GM21360 (cell line): ENCODE measurements around the gene POLR3B.
"Not testable (repeated sequence)": the region's sequence is repeated elsewhere in the genome, so short reads cannot be mapped to it uniquely, and the experiment has no call there.

Experiments
- ATAC-seq: cut with Tn5 transposase; IDR thresholded peaks from one replicate; pipeline ENCODE4 v1.9.1; 2021; ENCODE audit warnings: mild to moderate bottlenecking, moderate library complexity; ENCODE audit not compliant: unreplicated experiment

POLR3B gene

DNA sequence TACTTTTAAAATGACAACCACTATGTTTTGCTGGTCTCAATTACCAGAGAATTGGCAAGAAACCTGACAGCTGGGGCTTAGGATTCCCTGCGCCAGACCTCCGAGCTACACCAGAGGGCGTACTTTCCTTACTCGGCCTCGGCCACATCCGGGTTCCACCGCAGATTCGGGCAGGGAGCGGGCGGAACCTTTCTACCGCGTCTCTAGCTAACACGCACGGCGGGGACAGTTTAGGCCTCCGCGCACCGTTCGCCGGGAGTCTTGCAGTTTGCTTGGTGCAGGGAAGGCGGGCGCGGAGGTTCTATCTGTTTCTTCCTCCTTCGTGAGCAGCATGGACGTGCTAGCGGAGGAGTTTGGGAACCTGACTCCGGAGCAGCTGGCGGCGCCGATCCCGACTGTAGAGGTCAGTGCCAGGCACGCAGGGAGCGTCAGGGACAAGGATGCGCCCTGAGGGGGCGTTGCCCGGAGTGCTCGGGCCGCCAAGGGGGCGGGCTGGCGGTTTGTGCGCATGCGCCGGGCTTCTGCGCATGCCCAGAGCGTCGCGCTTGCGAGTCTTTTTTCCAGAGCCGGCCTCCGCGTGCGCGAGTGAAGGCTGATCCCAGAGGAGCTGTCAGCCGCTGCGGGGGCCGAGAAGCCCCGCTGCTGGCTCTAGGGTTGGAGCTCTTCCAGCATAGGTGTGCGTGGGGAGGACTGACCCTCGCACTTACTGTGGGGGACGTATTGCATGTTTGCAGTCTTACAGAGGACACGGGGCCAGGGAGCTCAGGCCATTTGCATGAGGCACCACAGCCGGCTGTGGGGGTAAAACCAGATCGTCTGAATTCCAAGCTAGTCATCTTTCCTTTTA, at the start of gene POLR3B:
POLR3B (plus strand) TSS at position 200 of the 847 bp plus-strand sequence; CDS start at position 332, 132 bp downstream.
- peak; percentile 90 for ATAC-seq

DNA sequence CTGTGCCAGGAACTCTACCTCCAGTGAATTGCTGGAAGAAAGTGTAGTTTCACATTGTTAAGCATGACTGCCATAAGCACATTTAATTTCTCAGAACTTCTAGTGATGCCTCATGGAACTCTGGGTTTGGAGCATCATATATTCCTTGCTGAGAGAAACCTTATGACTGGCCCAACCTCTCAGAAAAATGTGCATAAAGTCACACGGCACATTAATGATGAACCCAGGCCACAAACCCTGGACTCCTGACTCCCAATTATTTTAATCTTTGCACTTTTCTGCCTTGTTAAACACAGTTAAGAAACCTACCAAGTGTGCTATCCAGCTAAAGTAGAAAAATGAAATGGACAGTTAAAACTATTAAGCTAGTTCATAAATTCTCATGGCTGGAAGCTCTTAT, 49.4 kb upstream of the POLR3B start:
- no peak for ATAC-seq

DNA sequence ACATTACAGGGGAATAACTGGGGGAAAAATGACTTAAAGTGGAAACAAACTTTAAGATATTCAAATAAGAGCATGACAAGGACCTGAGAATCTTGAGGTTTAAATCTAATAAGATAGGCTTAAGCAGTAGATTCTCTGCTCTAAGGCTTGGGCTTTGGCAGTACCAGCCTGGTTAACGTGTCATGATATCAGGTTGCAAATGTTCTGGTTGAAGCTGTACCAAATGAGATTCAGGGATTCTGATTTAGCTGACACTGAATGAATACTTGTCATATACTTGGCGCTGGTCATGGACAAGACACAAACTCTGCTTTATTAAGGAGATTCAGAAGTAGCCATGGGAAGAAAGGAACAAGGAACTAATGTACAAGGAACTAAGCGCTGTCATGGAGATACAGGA, 48.9 kb upstream of the POLR3B start:
- ATAC-seq = no peak

DNA sequence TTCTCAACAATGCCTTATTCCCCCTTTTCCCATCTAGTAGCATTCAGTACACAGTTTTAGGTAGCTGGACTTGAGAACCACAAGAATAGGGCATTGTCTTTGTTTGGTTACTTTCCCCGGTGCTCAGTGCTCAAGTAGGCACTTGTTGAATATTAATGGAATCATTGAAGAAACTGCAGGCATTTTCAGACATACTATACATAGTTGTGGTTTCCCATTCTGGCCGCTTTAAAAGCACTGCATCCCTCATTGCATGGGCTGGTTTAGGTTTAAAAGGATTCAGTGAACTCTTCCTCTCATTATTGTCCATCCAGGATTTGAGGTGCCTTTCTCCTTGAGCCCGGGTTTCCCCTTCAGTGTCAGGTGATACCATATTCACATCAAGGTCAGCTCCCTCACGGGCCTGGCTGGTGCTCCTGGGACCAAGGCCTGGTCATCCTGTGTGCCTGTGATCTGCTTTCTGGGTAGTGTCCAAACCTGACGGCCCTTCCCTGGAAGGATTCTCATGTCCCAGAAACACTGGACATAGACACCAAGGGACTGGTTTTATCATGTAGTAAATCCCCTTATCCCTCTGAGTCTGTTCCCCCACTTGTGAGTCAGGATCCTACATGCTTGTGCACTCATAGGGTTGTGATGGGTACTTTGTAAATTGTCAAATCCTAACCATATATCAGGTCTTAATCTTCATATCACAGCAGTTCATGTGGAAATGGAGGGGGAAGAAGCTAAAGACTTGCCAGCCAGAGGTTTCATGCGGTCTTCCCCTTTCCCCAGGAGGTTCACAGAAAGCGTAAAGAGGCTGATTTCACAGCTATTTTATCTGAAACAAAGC, 47.7 kb upstream of the POLR3B start:
- ATAC-seq = no peak

DNA sequence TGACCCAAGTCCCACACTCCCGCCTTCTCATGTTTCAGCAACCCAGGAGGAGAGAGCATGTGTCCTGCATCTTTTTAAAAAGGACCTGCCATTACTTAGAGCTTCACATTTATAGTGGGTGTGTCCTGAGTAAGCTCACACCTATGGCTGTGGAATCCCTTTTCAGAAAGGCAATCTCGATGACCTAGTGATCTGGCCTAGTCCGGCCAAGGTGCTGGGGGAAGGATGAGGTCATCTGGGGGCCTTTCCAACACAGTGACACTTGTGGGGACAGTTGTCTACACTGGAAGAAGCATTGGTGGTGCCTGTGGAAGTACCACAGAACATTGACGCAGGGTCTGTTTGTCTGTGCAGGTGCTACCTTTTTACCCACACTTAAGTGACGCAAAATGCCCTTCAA, 46.9 kb upstream of the POLR3B start:
- no peak for ATAC-seq

DNA sequence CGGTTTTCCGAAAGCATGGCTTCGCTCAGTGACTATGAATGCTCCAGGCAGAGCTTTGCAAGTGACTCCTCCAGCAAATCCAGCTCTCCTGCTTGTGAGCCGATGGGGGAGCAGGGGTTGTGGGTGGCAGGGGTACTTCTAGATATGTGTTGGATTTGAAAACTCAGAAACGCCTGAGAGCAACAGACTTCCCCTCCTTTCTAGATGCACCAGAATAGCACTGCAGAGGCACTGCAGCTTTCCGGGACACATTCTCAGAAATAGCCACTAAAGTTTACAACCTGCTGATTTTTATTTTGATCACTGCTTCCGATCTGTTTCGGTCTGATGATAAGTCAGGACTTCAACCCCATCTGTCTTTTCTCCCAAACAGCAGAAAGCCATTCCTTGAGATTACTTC, 46.4 kb upstream of the POLR3B start:
- ATAC-seq = no peak

DNA sequence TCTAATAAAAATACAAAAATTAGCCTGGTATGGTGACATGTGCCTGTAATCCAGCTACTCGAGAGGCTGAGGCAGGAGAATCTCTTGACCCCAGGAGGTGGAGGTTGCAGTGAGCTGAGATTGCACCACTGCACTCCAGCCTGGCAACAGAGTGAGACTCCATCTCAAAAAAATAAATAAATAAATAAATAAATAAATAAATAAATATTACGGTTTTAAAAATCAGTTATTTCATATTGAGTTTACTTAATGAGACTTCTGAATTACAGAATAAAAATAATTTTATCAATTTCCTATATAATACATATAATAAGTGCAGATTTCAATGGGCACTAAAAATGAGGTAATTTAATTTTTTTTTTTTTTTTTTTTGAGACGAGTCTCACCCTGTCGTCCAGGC, 44.1 kb upstream of the POLR3B start:
- not testable (repeated sequence) for ATAC-seq

DNA sequence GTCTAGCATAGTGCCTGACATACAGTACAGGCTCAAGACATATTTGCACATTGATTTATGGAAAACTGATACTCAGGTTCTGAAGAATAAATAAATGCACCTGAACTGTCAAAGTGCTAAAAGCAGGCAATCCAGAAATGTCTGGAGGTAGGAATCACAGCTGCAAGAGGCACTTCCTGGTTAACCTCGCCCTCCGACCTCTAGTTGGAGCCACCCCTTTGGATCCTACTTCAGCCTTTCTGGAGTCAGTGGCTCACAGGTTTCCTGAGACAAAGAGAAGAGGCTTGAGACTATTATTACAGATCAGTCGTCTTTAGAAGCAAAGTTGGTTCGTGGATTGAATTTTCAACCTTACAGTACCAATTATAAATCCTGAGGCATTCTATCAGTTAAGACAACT, 42.0 kb upstream of the POLR3B start:
- ATAC-seq = no peak

DNA sequence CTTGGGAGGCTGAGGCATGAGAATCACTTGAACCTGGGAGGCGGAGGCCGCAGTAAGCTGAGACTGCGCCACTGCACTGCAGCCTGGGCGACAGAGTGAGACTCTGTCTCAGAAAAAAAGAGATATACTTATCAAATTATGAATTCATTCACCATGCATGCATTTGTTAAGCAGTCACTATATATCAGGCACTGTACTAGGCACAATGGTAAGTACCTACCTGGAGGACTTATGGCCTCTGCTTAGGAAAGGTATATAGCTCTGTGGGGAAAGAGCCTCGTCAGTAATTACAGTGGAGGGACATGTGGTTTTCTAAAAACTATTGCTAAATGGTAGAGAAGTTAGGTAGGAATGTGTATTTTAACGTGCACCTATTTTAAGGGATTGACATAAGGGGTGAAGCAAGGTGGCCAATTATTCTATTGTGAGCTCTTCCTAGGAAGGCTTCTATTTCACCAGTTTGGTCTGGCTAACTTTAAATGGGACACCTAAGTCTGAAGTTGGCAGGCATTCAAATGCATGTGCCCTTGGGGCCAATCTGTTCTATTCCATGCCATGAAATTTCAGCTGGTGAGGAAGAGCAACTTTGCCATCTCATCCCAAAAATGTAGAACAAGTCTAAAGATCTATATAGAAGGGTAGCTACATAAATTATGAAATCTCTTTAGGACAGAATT, 40.0 kb upstream of the POLR3B start:
- ATAC-seq = no peak

DNA sequence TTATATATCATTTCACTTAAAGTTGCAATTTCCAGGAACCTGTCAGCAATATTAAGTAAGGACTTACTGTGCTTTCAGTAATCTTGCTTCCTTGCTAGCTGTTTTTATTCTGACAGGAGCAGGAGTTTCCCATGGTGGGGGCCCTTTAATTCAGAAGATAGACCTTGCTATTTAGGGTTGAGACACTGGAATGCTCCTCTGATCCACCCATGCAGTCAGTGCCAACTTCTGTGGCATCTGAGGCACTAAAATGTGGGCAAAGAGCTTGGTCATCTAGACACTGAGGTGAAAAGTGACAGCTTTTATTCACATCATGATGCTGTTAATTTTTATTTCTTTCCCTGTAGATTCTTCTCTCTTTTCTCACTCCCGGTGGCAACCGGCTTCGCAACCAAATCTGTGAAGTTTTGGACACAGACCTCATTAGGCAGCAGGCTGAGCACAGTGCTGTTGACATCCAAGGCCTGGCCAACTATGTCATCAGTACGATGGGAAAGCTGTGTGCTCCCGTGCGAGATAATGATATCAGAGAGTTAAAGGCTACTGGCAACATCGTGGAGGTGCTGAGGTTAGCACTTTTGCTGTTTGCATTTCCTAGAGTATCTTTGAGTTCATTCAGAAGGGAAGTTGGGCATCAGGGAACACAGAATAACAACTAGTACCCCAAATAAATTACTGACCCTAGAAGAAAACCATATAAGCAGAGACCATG, 36.3 kb upstream of the POLR3B start:
- ATAC-seq = no peak

DNA sequence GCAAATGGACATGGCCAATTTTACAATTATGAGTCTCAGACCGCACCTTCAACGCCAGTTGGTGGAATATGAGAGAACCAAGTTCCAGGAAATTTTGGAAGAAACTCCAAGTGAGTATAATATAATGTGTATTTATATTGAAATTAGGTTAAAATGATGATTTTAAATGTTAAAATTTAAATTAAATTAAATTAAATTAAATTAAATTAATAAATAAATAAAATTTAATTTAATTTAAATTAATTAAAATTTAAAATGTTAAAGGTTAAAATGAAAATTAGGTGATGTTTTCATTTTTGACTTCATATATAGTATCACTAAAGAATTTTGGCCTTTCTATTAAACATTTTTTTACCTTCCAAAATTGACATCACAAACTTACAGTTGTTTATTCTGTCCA, 34.0 kb upstream of the POLR3B start:
- ATAC-seq = no peak

DNA sequence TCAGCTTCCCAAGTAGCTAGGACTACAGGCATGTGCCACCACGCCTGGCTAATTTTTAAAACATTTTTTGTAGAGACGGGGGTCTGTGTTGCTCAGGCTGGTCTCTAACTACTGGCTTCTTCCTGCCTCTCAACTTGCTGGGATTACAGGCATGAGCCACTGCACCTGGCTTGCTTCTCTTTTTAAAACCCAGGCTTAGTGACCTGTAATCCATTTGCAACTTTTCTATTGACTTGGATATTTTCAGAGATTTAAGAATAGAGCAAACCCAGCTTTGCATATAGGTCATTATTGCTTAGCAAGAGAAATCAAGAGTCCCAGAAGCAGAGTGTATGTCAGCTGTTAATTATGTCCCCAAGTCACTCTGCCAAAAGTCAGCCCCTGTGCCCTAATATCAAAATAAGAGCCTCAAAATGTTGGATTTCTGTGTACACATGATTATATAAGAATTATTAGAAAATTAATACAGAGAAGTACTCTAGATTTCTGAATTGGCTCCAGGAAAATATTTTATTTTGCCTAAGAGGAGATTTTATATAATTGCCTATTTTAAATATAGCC, 30.2 kb upstream of the POLR3B start:
- ATAC-seq = no peak

DNA sequence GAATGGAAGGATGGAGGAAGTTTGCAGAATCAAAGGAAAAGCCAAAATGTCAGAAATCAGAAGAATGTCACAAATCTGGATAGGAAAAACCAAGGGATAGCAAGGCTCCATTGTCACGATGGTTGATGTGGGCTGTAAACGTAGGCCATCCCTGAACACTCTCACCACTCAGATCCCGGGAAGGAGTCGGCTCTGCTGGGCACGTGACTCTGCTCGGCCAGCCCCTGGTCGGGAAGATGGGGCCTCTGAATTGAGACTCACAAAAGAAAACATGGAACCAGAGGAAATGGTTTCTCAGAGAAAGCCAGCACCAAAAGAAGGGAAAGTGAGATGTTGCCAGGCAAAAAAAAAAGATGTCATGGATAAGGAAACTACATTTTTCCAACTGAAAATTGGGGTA, 28.8 kb upstream of the POLR3B start:
- ATAC-seq = no peak

DNA sequence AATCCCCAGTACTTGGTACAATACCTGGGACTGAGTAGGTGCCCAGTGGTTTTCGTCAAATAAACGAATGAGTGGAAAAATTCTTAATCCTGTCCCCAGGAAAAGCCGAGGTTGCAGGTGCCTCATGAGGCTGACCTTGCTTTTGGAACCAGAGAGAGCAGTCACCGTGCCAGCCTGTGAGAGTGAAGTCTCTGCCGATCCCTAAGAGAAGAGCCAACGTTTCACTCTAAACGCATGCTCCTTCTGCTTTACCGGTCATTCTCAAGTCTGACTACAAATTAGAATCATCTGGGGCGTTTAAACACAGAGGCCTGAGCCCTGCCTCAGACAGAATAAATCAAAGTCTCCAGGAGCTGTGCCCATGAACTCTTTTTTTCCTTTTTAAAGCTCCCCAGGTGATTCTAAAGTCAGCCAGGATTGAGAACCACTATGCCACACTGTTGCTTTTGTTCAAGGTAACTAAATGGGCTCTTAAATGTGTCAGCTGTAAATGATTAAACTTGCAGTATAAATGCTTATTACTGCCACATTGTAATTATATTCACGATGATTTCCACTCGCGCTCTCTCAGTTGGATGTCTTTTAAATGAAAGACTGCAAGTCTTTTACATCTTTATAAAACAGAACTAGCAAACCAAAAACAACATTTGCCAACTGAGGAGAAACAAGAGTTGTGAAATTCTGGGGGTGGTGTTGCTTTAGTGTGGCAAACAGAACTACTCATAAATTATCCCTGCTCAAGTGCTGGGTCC, 28.1 kb upstream of the POLR3B start:
- no peak for ATAC-seq

DNA sequence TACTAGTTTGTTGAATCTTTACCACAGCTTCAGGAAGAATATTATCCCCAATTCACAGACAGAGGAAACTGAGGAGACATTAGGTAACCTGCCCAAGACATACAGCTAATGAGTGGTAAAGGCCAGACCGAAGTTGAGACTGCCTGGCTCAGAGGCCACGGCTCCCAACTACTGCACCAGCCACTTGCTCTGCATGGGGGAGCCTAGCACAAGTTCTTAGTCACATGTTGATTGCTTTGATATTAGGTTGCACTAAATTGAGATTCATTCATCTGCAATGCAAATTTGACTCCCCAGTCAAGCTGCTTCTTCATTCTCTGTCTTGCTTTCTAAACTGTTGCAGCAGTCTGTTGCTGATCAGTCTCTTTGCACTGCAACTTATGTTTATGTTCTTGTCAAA, 25.9 kb upstream of the POLR3B start:
- no peak for ATAC-seq

DNA sequence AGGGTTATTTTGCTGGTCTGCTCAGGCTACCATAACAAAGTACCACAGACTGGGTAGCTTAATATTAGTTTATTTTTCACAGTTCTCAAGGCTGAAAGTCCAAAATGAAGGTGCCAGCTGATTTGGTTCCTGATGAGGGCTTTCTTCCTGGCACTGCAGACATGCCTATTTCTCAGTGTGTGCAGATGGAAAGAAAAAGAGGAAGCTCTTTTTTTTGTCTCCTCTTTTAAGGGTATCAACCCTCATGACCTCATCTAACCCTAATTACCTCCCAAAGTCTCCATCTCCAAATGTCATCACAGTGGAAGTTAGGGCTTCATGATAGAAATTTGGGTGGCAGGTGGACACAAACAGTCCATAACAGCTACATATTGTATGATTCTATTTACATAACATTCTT, 25.0 kb upstream of the POLR3B start:
- ATAC-seq = no peak

DNA sequence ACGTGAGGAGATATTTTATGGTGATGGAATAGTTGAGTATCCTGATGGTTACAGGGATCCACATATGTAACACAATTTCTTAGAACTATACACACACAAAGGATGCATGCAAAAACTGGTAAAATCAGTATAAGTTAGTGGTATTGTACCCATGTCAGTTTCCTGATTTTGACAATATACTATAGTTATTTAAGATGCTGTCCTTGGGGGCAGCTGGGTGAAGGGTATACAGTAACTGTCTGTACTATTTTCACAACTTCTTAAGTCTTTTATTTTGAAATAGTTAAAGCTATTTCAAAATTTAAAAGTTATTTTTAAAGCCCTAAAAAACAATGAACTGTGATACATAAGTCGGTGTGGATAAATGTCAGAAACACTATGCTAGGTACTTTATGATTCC, 24.5 kb upstream of the POLR3B start:
- no peak for ATAC-seq

DNA sequence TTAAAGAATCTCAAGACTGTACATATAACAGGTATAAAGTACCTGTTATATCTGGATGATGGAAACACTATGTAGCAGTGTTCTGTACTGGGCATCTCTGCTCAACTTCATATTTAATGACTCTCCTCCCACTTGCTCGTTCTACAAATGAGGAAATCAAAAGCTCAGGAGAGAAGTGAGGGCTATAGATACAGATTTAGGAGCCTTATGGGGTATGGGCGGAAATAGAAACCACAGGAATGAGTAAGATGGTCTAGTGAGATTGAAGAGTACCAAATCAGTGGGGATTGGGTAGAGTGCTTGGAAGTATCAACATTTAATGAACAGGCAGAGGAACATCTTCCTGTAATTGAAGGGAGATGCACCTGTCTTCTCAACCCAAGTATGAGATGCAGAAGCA, 23.8 kb upstream of the POLR3B start:
- ATAC-seq = no peak

DNA sequence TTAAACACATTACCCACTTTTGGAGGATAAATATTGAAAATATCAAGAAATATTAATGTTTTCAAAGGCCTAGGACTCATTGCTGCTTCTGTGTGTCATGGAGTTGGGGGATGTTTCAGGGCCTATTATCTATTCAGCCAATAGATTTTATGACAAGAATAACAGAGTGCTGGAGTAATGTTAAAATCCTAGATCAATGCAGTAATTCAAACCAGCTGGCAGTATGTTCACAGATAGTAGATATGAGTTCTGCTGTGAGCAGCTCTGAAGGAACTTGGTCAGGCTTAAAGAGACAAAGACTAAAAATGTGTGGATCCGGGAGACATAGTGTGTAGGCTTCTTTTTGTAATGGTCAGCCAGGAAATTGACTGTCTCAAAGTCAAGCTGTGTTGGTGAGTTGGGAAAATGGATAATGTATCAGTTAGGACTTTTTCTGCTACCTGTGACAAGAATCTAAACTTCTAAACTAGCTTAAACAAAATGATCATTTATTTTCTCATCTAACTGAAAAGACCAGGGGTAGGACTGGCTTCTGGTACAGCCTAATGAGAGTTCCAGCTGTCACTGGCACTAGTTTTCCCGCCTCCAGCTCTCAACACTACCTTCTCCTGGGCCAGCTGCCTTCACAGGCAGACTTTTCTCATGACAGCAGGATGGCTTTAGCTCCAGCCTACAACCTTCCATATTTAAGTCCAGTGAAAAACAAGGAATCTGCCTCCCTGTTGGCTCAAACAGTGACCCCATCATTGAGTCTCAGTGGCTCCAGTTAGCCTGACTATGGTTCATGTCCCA, 16.3 kb upstream of the POLR3B start:
- no peak for ATAC-seq
